Left renal cortex interstitium (tissue), 4 donors: ENCODE data around the gene BTBD16. TPM values are rescaled to one million over a fixed set of nuclear protein-coding genes. Genes with fewer than 3 reads are reported as not detected.
A peak's percentile ranks its signal among the peaks of the same experiment; 100 is the strongest.

Experiments used
- DNase-seq, 4 donors: peaks; one replicate each; pipeline ENCODE4 v3.0.0-alpha.2; 2013; ENCODE audit warnings: low read depth in 4 of 4, low spot score in 2 of 4, missing footprints in 1 of 4
- polyA plus RNA-seq, 4 donors: library from polyadenylated mRNA; unstranded; fragments of 120-200 nt; gene quantifications; one replicate each; pipeline ENCODE4 v1.2.1, GENCODE V29; 2013; ENCODE audit not compliant: insufficient read length in 4 of 4

Gene BTBD16
- polyA plus RNA-seq, 4 donors: 0.45 to 1.8 (median 1.1) TPM

DNA sequence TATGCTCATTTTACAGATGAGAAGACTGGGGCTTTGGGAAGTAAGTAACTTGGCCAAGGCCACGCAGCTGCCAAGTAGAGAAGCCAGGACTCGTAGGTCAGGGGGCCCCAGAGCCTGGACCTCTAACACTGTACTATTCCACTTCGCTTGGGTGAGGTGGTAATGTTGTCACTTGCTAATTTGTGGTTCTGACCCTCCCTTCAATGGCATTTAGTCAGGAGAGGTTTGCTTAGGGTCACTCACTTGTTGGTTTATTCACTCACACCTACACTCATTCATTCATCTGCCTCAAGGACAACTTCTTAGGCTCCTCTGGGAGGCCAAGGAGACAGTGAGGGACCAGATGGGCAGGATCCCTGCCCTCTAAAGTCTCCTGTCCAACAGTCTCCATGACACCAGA is 21.3 kb downstream of the BTBD16 start:
- no peak for DNase-seq

DNA sequence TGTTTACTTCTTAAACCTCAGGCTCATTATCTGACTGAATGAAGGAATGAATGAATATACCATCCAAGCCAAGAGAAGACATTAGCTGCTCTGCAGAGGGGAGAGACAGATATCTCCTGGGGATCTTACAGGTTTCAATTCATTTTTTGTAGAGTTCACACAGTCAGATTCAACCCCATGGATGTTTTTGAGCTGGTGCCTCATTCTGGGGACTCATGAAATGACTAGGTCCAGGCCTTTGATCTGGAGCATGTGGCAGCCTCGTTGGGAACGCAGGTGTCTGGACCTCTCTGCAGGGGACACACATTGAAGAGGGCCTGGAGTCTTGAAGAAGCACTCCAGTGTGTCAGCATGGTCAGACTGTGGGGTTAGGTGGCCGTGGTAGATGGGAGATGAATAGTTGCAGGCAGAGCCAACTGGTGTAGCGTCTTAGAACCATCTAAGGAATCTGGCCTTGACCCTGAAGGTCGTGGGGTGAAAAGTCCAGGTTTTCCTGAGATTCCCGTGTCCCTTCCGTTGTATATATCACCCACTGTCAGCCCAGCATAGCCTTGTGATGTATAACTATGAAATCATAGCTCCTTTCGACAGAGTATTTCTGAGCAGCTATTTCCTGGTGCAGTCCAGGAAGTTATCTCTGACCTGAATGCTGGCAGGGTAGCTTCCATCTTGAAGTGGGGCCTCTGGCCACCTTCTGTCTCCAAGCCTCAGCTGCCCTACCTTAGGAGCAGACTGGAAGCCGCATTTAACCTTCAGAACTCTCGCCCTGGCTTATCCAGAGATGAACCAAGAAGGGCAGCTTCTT is 22.3 kb downstream of the BTBD16 start:
- DNase-seq: no peak

DNA sequence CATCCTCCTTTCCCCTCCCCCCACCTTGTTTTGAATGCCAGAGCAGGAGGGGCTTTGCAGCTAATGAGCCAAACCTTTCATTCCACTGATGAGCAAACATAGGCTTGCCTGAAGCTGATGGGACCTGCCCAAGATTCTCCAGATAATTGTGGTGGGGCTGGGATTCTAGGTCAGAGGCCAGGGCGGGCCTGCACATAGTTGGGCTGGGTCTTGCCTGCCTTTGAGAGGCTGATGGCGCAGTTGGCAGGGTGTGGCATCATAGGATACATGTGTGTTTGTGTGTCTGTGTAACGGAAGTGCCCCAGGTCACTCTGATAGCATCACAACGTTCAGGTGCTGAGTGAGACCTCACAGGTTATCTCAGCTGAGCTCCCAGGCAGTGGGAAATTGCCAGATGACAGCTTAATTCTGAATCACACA is 22.9 kb downstream of the BTBD16 start:
- DNase-seq: no peak

DNA sequence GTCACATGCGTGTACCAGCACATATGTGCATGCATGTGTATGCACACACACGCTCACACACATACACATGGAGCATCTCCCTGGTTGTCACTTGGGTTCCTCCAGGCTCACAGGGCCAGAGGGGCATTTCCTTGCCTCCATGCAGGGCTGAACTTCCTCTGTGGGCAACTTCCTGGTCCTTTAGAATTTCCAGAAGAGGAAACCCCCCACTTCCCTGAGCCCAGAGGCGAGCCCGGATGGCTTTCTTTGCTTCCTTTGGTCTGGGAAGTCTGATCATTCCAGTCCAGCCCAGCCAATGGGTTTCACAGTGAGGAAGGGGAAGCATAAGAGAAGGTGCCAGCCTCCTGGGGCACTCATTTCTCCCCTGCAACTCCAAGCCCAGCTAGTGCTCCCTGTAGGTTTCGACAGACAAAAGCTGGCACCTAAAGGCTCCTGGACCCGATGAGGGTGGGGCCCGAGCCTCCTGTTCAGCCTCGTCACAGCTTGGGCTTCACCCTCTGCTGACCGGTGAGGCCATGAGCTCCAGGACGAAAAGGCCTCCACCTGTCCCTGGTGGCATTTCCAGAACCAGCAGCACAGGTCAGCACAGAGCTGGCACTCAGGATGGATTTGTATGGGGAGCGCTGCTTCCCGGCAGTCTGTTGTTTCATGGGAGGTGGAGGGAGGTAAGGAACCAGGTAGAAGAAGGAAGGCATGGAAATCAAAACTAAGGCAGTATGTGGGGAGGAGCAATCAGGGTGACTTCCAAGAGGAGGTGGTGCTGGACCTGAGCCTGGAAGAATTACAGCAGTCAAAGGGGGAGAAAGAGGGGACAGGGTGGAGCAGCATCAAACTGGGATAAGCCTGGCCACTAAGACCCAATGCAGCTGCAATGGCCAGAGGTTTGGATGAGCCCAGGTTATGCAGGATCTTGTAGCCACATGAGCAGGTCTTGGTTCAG is 23.7 kb downstream of the BTBD16 start:
- no peak for DNase-seq

DNA sequence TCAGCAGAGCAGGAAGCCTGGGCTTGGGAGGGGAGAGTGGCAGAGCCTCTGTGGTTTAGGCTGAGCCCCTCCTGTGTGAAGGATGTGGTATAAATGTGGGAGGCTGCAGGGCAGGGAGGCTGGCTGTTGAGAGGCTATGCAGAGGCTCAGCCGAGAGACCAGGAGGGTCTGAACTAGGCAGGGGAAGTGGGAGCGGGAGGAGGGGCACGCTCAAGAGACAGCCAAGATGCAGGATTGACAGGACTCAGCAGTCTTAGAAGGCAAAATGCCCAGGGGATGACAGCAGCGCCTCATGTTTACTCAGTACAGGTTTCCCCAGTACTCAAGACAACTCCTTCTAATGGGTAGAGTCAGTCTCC is 24.3 kb downstream of the BTBD16 start:
- no peak for DNase-seq

DNA sequence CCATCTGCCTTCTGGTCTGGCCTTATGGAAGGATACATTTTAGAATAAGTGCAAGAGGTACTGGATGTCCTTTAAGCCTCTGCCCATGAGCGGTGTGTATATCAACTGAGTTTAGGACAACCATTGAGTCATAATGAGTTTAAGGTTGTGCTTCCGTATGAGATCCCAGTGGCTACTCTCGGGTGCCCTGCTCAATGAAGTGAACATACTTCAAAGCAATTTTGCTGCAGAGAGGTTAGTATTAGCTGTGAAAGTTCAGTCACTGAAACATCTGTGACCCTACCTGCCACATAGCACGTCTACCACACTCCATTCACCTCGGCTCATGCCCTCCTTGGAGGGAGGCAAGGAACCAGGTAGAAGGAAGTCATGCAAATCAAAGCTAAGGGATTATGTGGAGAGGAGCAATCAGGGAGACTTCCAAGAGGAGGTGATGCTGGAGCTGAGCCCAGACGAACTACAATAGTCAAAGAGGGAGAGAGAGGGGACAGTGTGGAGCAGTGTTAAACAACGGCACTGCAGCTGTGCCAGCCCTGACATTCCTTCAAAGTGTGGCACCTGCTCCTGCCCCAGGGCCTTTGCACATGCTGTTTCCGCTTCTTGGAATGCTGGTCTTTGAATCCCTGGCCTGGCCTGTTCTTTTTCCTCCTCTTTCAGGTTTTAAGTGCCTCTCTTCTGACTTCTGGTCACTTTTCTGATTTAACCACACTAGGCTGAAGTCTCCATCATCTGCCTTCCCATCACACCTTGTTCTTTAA is 25.4 kb downstream of the BTBD16 start:
- no peak for DNase-seq

DNA sequence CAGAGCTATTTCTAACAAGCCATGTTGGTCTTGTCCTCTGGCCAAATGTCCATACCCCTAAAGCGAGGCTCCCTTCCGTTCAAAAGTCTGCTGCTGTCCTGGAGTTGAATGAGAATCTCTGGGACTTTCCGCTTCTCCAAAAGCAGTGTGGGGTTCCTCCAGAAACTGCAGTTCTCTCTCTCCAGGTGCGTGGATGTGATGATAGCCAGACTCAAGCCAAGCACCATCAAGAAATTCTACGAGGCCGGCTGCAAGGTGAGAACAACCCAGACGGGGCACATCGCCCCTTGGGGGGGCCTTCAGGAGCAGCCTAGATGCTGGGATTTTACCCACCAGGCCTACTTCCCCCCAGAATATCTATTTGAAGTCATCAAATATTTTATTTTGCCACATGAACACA is 26.5 kb downstream of the BTBD16 start:
- no peak for DNase-seq

DNA sequence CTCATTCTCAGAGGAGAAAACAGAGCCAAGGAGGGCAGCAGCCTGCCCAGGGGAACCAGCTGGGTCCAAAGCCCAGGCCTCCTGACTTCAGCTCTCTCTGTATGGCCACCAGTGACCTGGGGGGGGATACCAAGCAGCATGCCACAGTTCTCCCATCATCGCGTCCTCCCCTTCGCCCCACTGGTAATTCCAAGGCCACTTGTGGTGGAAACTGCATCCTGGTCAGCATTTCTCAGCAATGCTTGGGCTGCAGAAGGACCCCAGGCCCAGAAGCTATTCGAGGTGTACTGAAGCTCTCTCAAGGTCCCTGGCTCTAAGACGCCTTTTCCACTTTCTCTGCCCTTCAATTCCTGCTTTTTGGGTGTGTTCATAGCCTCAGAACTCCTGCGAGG is 27.1 kb downstream of the BTBD16 start:
- DNase-seq: no peak

DNA sequence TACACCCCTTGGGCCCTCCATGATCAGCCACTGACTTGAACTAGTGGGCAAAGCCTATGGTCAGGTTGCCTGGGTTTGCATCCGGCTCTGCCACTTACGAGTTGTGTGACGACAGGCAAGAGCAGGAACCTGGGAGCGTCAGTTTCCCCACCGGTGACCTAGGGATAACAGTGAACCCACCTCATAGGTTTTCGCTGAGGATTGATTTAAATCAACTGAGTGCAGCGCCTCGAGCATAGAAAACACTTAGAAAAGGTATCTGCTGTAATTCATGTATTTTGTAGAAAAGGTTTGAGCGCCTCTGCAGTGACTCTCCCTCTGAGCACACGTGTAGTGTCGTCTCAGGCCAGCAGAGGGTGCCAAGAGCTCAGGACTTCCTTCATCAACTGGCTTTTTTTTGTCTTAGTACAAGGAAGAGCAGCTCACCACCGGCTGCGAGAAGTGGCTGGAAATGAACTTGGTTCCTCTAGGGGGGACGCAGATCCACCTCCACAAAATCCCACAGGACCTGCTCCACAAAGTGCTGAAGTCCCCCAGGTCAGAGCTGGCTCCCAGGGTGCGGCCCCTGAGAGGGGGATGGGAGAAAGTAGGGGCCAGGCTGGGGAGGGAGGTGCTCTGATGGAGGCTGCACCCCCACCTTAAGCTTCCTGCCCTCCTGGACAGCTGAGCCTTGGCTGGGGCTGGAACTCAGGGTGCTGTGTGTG is 27.7 kb downstream of the BTBD16 start:
- peak in 2 of 4 donors; percentile 58 to 77 for DNase-seq

DNA sequence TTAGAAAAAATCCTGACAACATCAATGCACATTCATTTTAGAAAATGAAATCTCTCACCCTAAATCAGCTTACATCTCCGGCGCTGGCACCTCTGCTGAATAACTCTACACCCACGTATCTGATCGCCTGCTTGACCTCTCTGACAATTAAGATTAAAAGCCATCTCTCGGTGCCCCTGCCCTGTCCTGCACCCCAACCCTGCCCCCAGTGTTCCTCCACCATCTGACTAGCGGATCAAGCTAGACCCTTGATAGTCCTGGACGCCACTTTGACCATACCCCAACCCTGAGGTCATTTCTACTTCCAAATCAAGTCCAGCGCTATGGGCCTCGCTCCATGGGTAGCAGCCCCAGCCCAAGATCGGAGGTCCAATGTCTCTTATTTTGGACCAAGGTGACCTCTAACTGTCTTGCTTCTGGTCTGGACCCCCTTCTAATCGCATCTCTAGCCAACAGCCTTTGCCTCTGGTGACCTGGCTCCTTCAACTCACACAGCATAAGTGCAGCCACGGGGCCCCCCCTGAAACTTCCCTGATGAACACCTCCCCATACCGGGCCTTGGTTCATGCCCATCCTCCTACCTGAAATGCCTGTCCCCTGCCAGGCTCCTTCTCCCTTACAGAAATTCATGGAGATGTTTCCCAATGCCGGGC is 28.5 kb downstream of the BTBD16 start:
- no peak for DNase-seq

DNA sequence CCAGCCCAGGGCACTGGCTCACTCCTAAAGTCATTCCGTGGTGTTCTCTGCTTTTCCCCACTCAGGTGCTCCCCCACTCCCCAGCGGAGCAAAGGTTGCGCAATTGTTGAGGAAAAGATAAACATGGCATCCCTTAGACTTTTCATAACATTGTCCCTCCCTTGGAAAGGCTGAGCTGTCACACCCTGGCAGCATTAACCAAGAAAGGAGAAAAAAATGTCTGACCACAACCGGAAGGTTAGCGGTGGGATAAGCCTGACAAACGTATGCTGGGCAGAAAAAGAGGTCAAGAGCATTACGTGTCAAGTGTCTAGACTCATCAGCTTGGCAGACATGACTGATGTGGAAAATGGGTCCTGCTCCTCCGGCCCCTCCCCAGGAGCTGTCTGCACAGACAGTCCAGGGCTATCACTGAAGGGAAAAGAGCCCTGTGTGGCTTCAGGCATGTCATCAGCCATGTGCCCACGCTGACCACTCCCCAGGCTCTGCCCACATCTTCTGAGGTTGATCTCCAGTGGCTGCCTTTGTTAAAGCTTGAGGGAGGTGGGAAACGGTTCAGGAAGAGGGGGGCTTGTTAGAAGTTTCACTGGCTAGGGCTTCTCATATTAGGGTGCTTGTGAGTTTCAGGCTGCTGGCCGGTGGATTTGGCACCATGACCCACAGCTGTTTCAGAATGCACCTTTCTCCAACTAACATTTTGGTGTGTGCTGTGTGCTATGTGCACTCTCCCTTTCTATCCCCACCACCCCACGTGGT is 30.1 kb downstream of the BTBD16 start:
- DNase-seq: no peak

DNA sequence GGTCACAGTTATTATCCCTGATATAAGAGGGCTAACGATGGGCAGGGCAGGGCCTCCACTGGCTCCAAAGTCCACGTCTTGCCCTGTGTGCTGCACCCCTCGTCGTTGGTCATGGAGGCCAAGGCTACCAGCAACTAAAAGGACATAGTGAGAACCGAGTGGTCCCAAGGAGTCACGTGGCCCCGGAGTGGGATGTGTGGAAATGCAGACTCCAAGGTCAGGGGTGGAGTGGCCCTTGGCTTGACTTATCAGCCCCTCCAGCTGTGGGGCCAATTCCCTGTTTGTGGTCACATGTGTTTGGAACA is 30.7 kb downstream of the BTBD16 start:
- DNase-seq: no peak

DNA sequence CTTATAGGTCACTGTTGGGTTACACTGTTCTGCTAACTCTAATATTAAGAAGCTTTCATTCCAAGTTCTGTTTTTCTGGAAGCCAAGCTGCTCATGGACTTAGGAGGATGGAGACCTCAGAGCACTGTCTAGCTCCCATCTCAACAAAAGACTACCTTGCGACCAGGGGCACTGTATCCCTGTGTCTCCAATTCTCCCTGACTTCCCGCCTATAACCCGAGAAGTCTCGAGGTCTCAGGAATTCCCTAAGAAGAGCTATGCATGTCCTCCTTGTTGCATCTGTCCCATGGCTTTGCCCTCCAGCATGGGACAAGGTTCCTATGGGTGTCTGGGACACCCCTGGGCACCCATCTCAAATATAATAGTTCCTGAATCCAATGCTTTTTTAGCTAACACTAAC is 31.2 kb downstream of the BTBD16 start:
- DNase-seq: no peak

DNA sequence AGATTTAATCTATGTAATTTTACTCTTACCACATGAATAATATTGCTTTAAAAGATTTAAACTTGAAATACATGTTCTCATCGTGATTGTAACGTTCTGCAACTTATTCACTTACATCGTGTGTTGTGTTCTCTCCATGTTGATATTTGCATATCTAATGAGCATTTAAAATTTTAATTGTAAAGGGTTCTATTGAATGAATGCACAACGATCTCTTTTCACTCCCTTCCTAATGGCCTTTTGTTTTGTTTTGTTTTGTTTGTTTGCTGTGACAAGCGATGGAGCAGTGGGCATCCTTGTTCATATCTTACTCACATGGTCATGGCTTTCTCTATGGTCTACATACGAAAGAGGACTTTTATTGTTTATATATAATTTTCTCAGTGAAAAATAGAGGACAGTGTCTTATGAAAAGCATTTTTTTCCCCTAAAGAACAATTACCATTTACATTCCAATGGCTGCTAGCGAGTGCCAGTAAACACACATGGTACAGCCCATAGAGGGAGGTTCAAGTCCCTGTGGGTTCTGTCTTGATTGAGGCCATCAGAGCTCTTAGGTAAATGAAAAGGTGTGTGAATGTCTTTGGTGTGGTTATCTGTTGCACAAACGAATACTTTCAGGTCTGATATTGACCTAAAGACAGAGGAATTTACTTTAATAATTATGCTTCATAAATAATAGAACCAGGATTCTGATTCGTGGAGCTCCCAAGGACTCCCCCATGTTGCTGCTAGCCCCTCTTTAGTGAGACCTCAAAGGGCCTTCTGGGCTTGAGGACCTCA is 32.4 kb downstream of the BTBD16 start:
- no peak for DNase-seq

DNA sequence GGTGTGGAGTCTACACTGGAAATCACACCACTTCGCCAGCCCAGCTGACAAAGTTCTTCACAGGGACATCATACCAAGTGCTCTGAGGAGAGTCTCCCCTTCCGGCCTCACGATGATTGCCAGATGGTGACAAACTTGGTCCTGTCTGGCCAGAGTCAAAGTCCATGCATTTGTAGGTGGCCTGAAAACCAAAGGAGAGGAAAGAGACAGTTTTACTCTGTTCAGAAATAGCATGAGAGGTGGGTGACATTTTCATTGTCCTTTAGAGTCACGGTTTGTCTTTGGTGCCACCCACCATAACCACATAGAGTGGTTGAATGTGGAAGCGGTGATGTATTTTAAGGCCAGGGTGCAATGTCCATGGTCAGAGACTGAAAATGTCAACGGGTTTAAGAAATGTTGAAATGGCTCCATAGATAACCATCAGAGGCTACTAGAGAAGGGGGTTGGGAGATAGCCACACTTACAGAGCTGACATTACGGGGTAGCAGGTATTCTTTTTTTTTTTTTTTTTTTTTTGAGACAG is 33.0 kb downstream of the BTBD16 start:
- DNase-seq: no peak

DNA sequence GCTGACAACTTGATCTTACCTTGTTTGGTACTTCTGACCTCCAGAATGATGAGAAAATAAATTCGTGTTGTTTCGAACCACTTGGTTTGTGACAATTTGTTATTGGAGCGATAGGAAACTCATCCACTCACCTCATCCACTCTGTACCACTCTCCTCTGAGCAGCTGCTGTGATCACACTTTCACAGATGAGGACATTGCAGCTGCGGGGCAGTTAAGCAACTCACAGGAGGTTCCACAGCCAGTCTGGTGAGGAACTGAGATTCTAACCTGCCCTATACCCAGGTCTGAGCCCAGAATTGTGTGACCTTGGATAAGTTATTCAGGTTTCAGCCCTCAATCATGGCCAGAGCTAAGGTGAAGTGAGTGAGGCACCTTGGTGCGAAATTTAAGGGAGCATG is 35.2 kb downstream of the BTBD16 start:
- DNase-seq: no peak

DNA sequence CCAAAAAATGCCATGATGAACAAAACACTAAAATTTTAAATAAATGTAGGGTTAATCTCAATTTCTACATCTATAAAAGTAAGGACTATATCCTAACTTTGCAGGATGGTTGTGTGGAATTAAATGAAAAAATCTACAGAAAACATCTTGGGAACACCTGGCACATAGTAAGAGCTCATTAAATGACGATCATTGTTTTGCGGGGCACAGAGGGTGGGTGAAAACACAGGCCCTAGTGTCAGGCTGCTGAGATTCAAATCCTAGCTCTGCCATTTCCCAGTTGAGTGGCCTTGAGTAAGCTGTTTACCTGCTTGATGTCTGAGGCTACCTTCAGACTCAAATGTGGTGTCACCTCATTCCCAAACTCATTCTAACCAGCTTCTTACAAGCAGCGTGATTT is 35.6 kb downstream of the BTBD16 start:
- no peak for DNase-seq

DNA sequence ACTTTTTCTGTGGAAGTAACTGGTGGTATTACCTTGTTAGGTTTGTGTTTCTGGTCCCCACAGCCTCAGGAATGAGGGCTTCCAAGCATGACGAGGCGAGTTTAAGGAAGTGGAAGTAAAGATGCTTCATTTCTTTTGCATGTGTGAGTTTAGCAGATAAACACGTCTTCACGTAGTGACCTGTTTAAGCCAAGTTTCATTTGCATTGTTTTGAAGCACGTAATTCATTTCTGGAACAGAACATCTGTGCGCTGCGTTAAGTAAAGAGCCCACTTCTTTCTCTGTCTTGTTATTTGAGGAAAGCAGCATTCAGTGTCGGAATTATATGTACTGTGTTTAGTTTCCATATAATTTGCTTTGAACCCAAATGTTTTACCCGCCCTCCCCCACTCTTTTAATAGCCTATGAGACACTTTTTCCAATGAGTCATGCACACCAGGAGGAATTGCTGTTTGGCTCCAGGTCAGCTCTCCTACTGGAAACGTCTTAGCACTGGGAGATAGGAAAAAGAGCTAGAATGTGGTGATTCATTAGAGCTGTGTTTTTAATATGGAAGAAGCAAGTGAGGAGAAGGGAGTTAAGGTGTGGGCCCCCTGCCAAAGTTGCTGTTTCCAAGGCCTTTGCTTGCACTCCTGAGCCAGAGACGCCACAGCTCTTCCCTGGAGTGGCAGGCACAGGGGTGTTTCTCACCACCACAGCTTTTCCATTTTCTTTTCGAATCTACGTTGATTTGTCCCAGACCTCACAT is 36.7 kb downstream of the BTBD16 start:
- DNase-seq: no peak
